K562 (cell line): ENCODE results near the gene SLC25A21. TPM values are rescaled to one million over a fixed set of nuclear protein-coding genes. Genes with fewer than 3 reads are reported as not detected.

ENCODE experiments used
- ATAC-seq: fragments of 200-7000 bp; cut with Tn5 transposase; 3 replicates; pipeline ENCODE4 v1.9.1; 2020; ENCODE audit warnings: moderate library complexity
- BruUV-seq: library from RNA; stranded (reverse); fragments of 400-500 nt; replicated peaks from 2 replicates; lab custom pipeline; 2021; lab: Mats Ljungman, UMichigan
- CTCF ChIA-PET: fragments of 300-600 bp; formaldehyde crosslinking; extraction: SDS; loops from one replicate; lab custom pipeline; 2021; ENCODE audit warnings: low intra/inter-chr PET ratio; lab: Yijun Ruan, JAX
- POLR2A ChIA-PET: fragments of 300-600, 350-650 bp; sonication (Branson Sonifier 250); formaldehyde crosslinking; extraction: SDS; loops from one replicate; lab custom pipeline; 2021; ENCODE audit warnings: antibody characterized with exemption, inconsistent platforms; lab: Yijun Ruan, JAX
- DNase-seq, 4 experiments: peaks; one replicate each; pipeline versions ENCODE4 v3.0.0 to v3.0.0-alpha.2; 2011 to 2018; ENCODE audit warnings: low spot score in 3 of 4, mixed read lengths in 3 of 4; ENCODE audit errors: extremely low read depth in 1 of 4
- FAIRE-seq: peaks from 2 replicates; lab custom pipeline; 2011; peaks lifted over from hg19 to GRCh38; lab: Jason Lieb, UNC
- H2AFZ ChIP-seq: 2 replicates; pipeline ENCODE4 v1.6.0; 2011; ENCODE audit warnings: low read depth, low read length, control low read depth, inconsistent platforms
- H3K27ac ChIP-seq: fragments of 200-600 bp; 3 replicates; pipeline ENCODE4 v1.8.0; 2011; ENCODE audit warnings: low read depth, mild to moderate bottlenecking, control low read depth, inconsistent platforms, low read length, moderate library complexity, mixed read lengths; ENCODE audit errors: extremely low read depth
- H3K27me3 ChIP-seq, 2 experiments: fragments of 300-600 bp in 1 of 2; 2 replicates in 1 of 2; 3 replicates in 1 of 2; pipeline versions ENCODE4 v1.6.0 to v1.8.0; 2011; ENCODE audit warnings: inconsistent platforms in 2 of 2, low read length in 2 of 2, mild to moderate bottlenecking in 1 of 2, mixed read lengths in 1 of 2, moderate library complexity in 1 of 2; ENCODE audit not compliant: control insufficient read depth in 2 of 2, insufficient read depth in 2 of 2
- H3K36me3 ChIP-seq: fragments of 300-600 bp; 3 replicates; pipeline ENCODE4 v1.8.0; 2011; ENCODE audit warnings: mild to moderate bottlenecking, low read length, inconsistent platforms; ENCODE audit not compliant: control insufficient read depth, insufficient read depth
- H3K4me1 ChIP-seq, 2 experiments: fragments of 200-600 bp in 1 of 2; replicated peaks in 1 of 2; 2 replicates in 1 of 2; 3 replicates in 1 of 2; pipeline versions ENCODE4 v1.5.1 to v1.8.0; 2011; ENCODE audit warnings: inconsistent platforms in 2 of 2, low read length in 2 of 2, mild to moderate bottlenecking in 1 of 2, mixed read lengths in 1 of 2, moderate library complexity in 1 of 2; ENCODE audit not compliant: control insufficient read depth in 2 of 2, insufficient read depth in 2 of 2
- H3K4me2 ChIP-seq: 2 replicates; pipeline ENCODE4 v1.6.1; 2011; ENCODE audit warnings: low read length, control low read depth, inconsistent platforms, mixed read lengths; ENCODE audit not compliant: insufficient read depth
- H3K4me3 ChIP-seq: fragments of 200-600 bp; sonication (generic), shearing (Covaris generic); 2 replicates; pipeline ENCODE4 v1.5.1; 2016; ENCODE audit warnings: control low read depth, inconsistent platforms
- H3K79me2 ChIP-seq: fragments of 200-600 bp; 3 replicates; pipeline ENCODE4 v1.8.0; 2011; ENCODE audit warnings: low read length, inconsistent platforms; ENCODE audit not compliant: control insufficient read depth, insufficient read depth
- H3K9ac ChIP-seq, 2 experiments: 2 replicates each; pipeline versions ENCODE4 v1.6.0 to v1.6.1; 2011; ENCODE audit warnings: low read depth in 2 of 2, low read length in 2 of 2, control low read depth in 1 of 2, inconsistent platforms in 1 of 2, mild to moderate bottlenecking in 1 of 2, mixed read lengths in 1 of 2; ENCODE audit not compliant: insufficient read depth in 1 of 2
- H3K9me1 ChIP-seq: one replicate; pipeline ENCODE4 v1.6.0; 2011; ENCODE audit warnings: inconsistent platforms, mild to moderate bottlenecking, low read length, moderate library complexity; ENCODE audit not compliant: control insufficient read depth, insufficient read depth
- H3K9me3 ChIP-seq: replicated peaks from 2 replicates; pipeline ENCODE4 v1.5.1; 2011; ENCODE audit warnings: low read depth, low read length, inconsistent platforms; ENCODE audit not compliant: control insufficient read depth, insufficient read depth
- H4K20me1 ChIP-seq: replicated peaks from 2 replicates; pipeline ENCODE4 v1.6.1; 2011; ENCODE audit warnings: low read length, inconsistent platforms, mixed read lengths; ENCODE audit not compliant: control insufficient read depth, insufficient read depth
- KAT8 ChIP-seq: fragments of 450-650 bp; IDR thresholded peaks from 2 replicates; pipeline ENCODE4 v1.6.1; 2016; ENCODE audit warnings: low read depth, mild to moderate bottlenecking
- MEIS2 ChIP-seq: fragments of 450-650 bp; IDR thresholded peaks from 2 replicates; pipeline ENCODE4 v1.6.1; 2014; ENCODE audit warnings: mild to moderate bottlenecking; ENCODE audit not compliant: partially characterized antibody
- ZBTB26 ChIP-seq: fragments of 450-650 bp; formaldehyde crosslinking; IDR thresholded peaks from 2 replicates; pipeline ENCODE4 v1.4.0; 2022; ENCODE audit warnings: missing genetic modification characterization
- ZNF121 ChIP-seq: sonication (generic); formaldehyde crosslinking; conservative IDR thresholded peaks from 2 replicates; pipeline ENCODE4 v1.8.0; 2022; ENCODE audit warnings: missing genetic modification reagents
- ZNF184 ChIP-seq: sonication (generic); formaldehyde crosslinking; IDR thresholded peaks from 2 replicates; pipeline ENCODE4 v1.5.0; 2020; ENCODE audit warnings: missing genetic modification reagents
- ZNF316 ChIP-seq: fragments of 450-650 bp; IDR thresholded peaks from 2 replicates; pipeline ENCODE4 v1.6.1; 2016
- ZNF431 ChIP-seq: sonication (generic); formaldehyde crosslinking; IDR thresholded peaks from 2 replicates; pipeline ENCODE4 v1.8.0; 2022; ENCODE audit warnings: mild to moderate bottlenecking, missing genetic modification reagents
- ZNF655 ChIP-seq: fragments of 250-450 bp; sonication (Bioruptor Pico); IDR thresholded peaks from 2 replicates; pipeline ENCODE4 v1.5.0; 2021
- WGBS: fragments of 100-300 bp; shearing (Covaris generic); methylation state at CpG from one replicate; pipeline ENCODE4 v1.1.6; 2016; ENCODE audit warnings: low coverage, mixed read lengths; ENCODE audit not compliant: insufficient coverage; ENCODE audit errors: missing lambda C conversion rate; 5-methylcytosine and 5-hydroxymethylcytosine counted together
- in situ Hi-C: fragments of 300-500 bp; cut with MboI; formaldehyde crosslinking; loops from 4 replicates; pipeline ENCODE4 v1.15.0; 2018; ENCODE audit warnings: inconsistent platforms, mixed read lengths
- intact Hi-C: fragments of 100-400 bp; cut with micrococcal nuclease; formaldehyde crosslinking; loops from 2 replicates; pipeline ENCODE4 v1.14.2; 2022
- polyA plus RNA-seq, 8 experiments: library from polyadenylated mRNA; depleted of rRNA in 4 of 8; stranded (reverse) in 5 of 8; unstranded in 3 of 8; fragments of >200 nt; fragmentation: Nextera tagmentation in 2 of 8; fragmentation: Illumina TruSeq in 1 of 8; extraction: Ambion mirVana in 2 of 8; extraction: Trizol in 1 of 8; gene quantifications; 2 replicates each; pipeline versions ENCODE4 v1.2.1 to v1.2.3, GENCODE V29; 2011 to 2014; ENCODE audit warnings: inconsistent platforms in 1 of 8, missing spikeins in 1 of 8
- total RNA-seq, 7 experiments: library from RNA; depleted of rRNA in 6 of 7; stranded (reverse); fragments of >200 nt in 6 of 7; fragmentation: Illumina TruSeq in 2 of 7; extraction: Trizol in 2 of 7; gene quantifications; 2 replicates each; pipeline versions ENCODE4 v1.2.1 to v1.2.3, GENCODE V29; 2011 to 2021; ENCODE audit warnings: low replicate concordance in 1 of 7
- TF ChIP-seq, protein P1 (sequence below): fragments of 250-450 bp; sonication (Bioruptor Pico); IDR thresholded peaks from 2 replicates; pipeline ENCODE4 v1.8.0; 2021; ENCODE audit warnings: borderline replicate concordance, mild to moderate bottlenecking, moderate library complexity; ENCODE audit not compliant: poor library complexity, severe bottlenecking

The SLC25A21 gene
- total and polyA plus RNA-seq, 9 of the 15 experiments (the other 6 are each of a cell fraction or from before 2014, with no cell fraction given) = 15.2 to 46.7 (median 28.7) TPM

DNA sequence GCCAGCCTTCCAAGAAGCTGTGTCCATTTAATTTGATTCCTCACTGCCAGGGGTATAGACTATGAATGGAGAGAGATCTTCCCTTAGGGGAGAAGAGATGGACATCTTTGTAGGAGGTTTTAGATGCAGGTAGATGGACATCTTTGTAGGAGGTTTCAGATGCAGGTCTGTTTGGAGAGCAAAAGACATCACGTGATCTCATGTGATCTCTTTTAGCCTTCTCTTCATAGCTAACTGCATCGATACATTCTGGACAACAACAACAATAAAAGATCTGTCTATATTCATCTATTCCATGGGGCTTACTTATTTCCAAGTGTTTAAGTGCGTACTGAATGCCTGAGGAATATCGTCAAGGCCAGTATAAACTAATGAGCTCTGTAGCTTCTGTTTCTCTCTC lies 347.6 kb downstream of the SLC25A21 start (continued):
- TF ChIP-seq ZBTB26 (no peak), ZNF184 (CRISPR knock-in tag) (no peak), ZNF316 (no peak)

DNA sequence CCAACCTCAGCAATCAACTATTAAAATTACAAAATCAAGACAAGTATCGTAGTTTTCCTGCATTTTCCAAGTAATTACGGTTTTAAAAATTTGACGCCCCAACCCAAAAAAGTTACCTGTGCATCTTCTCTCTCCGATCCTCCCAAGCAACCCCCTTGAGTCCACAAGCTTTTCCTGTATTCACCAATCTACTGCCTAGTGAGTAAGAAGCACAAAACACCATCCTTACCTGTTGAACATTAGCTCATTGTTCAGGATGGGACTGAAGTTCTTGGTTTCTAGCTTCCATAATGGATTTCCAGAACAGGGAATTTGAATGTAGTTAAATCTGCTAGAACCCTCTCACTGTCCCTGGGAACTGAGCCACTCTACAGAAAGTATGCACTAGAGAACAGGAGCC lies 348.8 kb downstream of the SLC25A21 start:
- Histone ChIP-seq H3K79me2 (no peaks in the 10 kb centered on the region), H2AFZ (no peak overlapping the region), H4K20me1 (no peaks in the 10 kb centered on the region; the same call in 1 of the 2 replicates), H3K9me3 (no peaks in the 10 kb centered on the region), H3K4me3 (no peak overlapping the region), H3K4me1 (peaks cover 0 to 7% of the 10 kb centered on the region in 2 experiments; a peak in 2 of 5 replicates), H3K27ac (no peak overlapping the region), H3K4me2 (no peak overlapping the region), H3K9me1 (no peaks in the 10 kb centered on the region), H3K27me3 (no peaks in the 10 kb centered on the region), H3K36me3 (no peaks in the 10 kb centered on the region), H3K9ac (no peak overlapping the region)
- intact Hi-C loops (no loop called here), in situ Hi-C loops (no loop called here)
- 75% methylated on average over 4 of the region's 4 CpGs for WGBS
- ATAC-seq (no peak), FAIRE-seq (no peak), DNase-seq (no peak)
- POLR2A ChIA-PET = no interaction called here
- no peak for TF ChIP-seq KAT8
- TF ChIP-seq MEIS2 = no peak
- no peak for TF ChIP-seq ZNF431 (CRISPR knock-in tag)
- TF ChIP-seq, protein P1, sequence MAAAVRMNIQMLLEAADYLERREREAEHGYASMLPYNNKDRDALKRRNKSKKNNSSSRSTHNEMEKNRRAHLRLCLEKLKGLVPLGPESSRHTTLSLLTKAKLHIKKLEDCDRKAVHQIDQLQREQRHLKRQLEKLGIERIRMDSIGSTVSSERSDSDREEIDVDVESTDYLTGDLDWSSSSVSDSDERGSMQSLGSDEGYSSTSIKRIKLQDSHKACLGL = no peak
- no peak for TF ChIP-seq ZNF655
- TF ChIP-seq ZNF121 (CRISPR knock-in tag) = no peak
- CTCF ChIA-PET = no interaction called here
- BruUV-seq = no TSS peak
